NT2/D1 (cell line): Measurements from ENCODE around the gene RHBG.

Source experiments
- SUZ12 ChIP-seq: IDR thresholded peaks from 2 replicates; pipeline ENCODE4 v1.6.1; 2011; ENCODE audit not compliant: insufficient read length, insufficient read depth; ENCODE audit errors: extremely low read depth
- ZNF274 ChIP-seq: IDR thresholded peaks from 2 replicates; pipeline ENCODE4 v1.6.1; 2011; ENCODE audit warnings: mild to moderate bottlenecking, low read depth, low read length

- no peak for TF ChIP-seq ZNF274
- TF ChIP-seq SUZ12 = peak; percentile 77
Measured at GRCh38 chr1:156420205-156421061, 51.4 kb downstream of the RHBG start.
